Small intestine (tissue), 7 donors: ENCODE data around the gene MSI2. TPM values are rescaled to one million over a fixed set of nuclear protein-coding genes. Genes with fewer than 3 reads are reported as not detected.
"Not testable (repeated sequence)": the region's sequence is repeated elsewhere in the genome, so short reads cannot be mapped to it uniquely, and the experiment has no call there.

Source experiments
- DNase-seq, 2 donors: peaks; one replicate each; pipeline versions ENCODE4 v3.0.0 to v3.0.0-alpha.2; 2013
- FAIRE-seq: peaks from 2 replicates; lab custom pipeline; 2012; peaks lifted over from hg19 to GRCh38; lab: Jason Lieb, UNC
- H3K27ac ChIP-seq, 3 donors: one replicate each; pipeline ENCODE4 v1.5.1; 2013; ENCODE audit warnings: low read length in 2 of 3, mild to moderate bottlenecking in 2 of 3, control low read depth in 1 of 3, inconsistent platforms in 1 of 3, low read depth in 1 of 3, moderate library complexity in 1 of 3
- H3K27me3 ChIP-seq, 3 donors: one replicate each; pipeline ENCODE4 v1.6.1; 2013; ENCODE audit warnings: low read length in 3 of 3, inconsistent platforms in 1 of 3; ENCODE audit not compliant: control insufficient read depth in 3 of 3, insufficient read depth in 3 of 3
- H3K36me3 ChIP-seq, 3 donors: one replicate each; pipeline ENCODE4 v1.6.1; 2013; ENCODE audit warnings: low read length in 3 of 3, inconsistent platforms in 1 of 3, low read depth in 1 of 3, mild to moderate bottlenecking in 1 of 3, moderate library complexity in 1 of 3; ENCODE audit not compliant: control insufficient read depth in 3 of 3, insufficient read depth in 2 of 3
- H3K4me1 ChIP-seq, 3 donors: one replicate each; pipeline ENCODE4 v1.6.1; 2013; ENCODE audit warnings: low read length in 2 of 3, inconsistent platforms in 1 of 3, low read depth in 1 of 3, mild to moderate bottlenecking in 1 of 3, moderate library complexity in 1 of 3; ENCODE audit not compliant: control insufficient read depth in 3 of 3, insufficient read depth in 2 of 3
- H3K4me3 ChIP-seq, 3 donors: one replicate each; pipeline ENCODE4 v1.5.1; 2013; ENCODE audit warnings: low read length in 3 of 3, control low read depth in 1 of 3, inconsistent platforms in 1 of 3, low read depth in 1 of 3, mild to moderate bottlenecking in 1 of 3, moderate library complexity in 1 of 3
- H3K9me3 ChIP-seq, 2 donors: one replicate each; pipeline ENCODE4 v1.6.1; 2013; ENCODE audit warnings: low read depth in 1 of 2, low read length in 1 of 2; ENCODE audit not compliant: control insufficient read depth in 2 of 2, insufficient read depth in 1 of 2
- WGBS, 3 donors: extraction: QIAGEN DNeasy Blood & Tissue Kit; methylation state at CpG; one replicate each; pipeline ENCODE4 v1.1.7; 2013; 5-methylcytosine and 5-hydroxymethylcytosine counted together
- polyA plus RNA-seq, 4 donors: library from polyadenylated mRNA; stranded (reverse) in 3 of 4; unstranded in 1 of 4; fragments of 200-250 nt in 3 of 4; fragments of 120-200 nt in 1 of 4; gene quantifications; one replicate each; pipeline versions ENCODE4 v1.2.1 to v1.2.3, GENCODE V29; 2013
- donor health status: healthy with polysubstance abuse.
- donor health status: control.
- donor health status: control.
- donor health status: Bipolar disorder and iron deficiency.
- donor health status: healthy.

Gene MSI2
- polyA plus RNA-seq, 4 donors, result 5.1 to 49.4 (median 12.6) TPM

DNA sequence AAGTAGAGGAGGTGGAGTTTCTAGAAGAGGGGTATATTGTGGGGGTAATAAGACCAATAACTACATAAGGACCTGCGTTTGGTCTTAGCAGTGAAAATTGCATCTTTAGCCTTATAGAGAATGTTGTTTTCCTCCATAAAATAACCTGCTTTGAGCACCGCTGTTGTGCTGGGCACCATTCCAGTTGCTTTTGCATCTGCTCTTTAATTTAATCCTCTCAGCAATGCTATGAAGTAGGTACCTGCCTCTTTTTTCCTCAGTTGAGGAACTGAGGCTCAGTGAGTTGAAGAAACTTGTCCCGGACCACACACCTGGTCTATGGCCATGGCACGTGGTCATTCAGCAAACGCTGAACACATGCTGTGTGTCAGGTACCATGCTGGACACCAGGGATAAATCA lies 238.1 kb downstream of the MSI2 start:
- FAIRE-seq, result no peak
- 95 to 97% (median 96%) methylated on average over 5 of the region's 5 CpGs for WGBS, 3 donors

DNA sequence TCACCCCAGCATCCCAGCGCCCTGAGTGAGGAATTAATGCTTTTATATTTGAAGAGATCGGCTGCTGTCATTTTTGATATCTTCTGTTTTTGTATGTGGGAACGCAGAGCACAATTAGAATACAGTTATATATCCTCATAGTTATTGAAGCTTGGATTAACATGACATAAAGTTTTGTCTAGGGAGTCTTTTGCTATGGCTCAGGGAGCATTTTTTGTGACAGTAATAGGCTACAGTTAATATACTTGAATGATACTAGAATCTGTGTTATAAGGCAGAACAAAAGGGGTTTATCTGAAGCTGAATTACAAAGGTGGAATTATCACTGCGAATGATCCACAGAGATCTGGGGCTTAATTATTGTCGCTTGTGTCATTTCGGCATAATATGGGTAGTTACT lies 239.4 kb downstream of the MSI2 start:
- DNase-seq (no peak), FAIRE-seq (no peak)
- Histone ChIP-seq H3K4me3 (no peak overlapping the region), H3K36me3 (peaks cover 0 to 12% (median 0%) of the 10 kb centered on the region in 3 donors), H3K4me1 (no peaks in the 10 kb centered on the region), H3K9me3 (no peaks in the 10 kb centered on the region), H3K27me3 (no peaks in the 10 kb centered on the region), H3K27ac (no peak overlapping the region)
- 95 to 98% (median 97%) methylated on average over 6 of the region's 6 CpGs for WGBS, 3 donors

More for the DNA sequence above, 238.1 kb downstream of the MSI2 start:
- no peaks in the 10 kb centered on the region for H3K4me1 ChIP-seq
- H3K27ac ChIP-seq, result no peak overlapping the region
- H3K9me3 ChIP-seq, result no peaks in the 10 kb centered on the region
- no peak overlapping the region for H3K4me3 ChIP-seq
- no peak for DNase-seq
- H3K36me3 ChIP-seq, result peaks cover 0 to 14% (median 0%) of the 10 kb centered on the region in 3 donors
- H3K27me3 ChIP-seq, result no peaks in the 10 kb centered on the region

DNA sequence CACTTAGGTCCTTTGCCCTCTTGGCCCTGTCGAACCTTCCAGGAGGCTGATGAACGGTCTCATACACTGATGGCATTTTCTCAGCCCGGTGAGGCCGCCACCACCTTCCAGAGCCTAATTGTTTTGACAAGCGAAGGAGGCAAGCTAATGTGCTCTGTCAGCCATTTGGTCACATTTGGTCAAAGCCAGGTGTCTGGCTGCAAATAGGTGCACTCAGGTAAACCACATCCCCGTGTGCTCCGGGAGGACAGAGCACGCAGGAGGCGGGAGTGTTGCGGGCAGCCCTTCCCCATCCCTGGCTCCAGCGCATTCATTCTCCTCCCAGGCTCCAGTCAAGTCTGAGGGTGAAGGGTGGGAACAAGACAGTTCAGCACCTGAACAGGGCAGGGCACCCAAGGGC lies 240.1 kb downstream of the MSI2 start:
- DNase-seq (no peak), FAIRE-seq (no peak)
- Histone ChIP-seq H3K4me1 (no peaks in the 10 kb centered on the region), H3K9me3 (no peaks in the 10 kb centered on the region), H3K36me3 (peaks cover 0 to 10% (median 0%) of the 10 kb centered on the region in 3 donors), H3K4me3 (no peak overlapping the region), H3K27me3 (no peaks in the 10 kb centered on the region), H3K27ac (no peak overlapping the region)
- 95 to 98% (median 96%) methylated on average over 11 of the region's 11 CpGs for WGBS, 3 donors

DNA sequence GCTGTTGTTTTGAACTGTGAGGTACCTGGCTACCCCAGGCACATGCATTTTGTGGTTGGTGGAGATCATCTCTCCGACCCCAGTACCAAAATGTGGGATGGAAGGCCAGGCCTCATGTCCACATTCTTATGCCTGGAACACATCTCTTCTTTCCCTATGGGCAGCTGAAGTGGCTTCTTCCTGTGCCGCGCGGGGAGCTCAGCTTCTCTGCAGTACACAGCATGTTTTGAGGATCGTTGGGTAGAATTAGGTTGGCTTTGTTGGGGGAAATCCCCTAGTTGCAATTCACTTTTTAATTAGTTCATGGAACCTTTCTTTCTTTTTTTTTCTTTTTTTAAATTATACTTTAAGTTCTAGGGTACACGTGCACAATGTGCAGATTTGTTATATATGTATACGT lies 242.1 kb downstream of the MSI2 start:
- Histone ChIP-seq H3K9me3 (no peaks in the 10 kb centered on the region), H3K4me3 (no peak overlapping the region), H3K27ac (no peak overlapping the region), H3K36me3 (peaks cover 0 to 10% (median 0%) of the 10 kb centered on the region in 3 donors), H3K27me3 (no peaks in the 10 kb centered on the region), H3K4me1 (no peaks in the 10 kb centered on the region)
- DNase-seq (no peak), FAIRE-seq (no peak)
- WGBS, 3 donors, result 81 to 95% (median 90%) methylated on average over 7 of the region's 7 CpGs

DNA sequence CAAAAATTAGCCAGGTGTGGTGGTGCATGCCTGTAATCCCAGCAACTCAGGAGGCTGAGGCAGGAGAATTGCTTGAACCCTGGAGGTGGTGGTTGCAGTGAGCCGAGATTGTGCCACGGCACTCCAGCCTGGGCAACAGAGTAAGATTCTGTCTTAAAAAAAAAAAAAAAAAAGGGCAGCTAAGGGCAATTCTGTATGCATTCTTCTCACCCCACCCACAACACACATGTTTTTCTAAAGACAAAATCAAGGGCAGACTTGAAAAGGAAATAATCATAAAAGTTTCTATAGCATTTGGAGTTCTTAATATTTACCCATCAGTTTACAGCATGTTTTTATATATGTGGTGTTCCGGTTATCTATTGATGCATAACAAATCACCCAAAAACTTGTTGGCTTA lies 242.9 kb downstream of the MSI2 start:
- H3K27ac ChIP-seq, H3K9me3 ChIP-seq, H3K4me1 ChIP-seq, FAIRE-seq, H3K4me3 ChIP-seq, DNase-seq, H3K27me3 ChIP-seq: not testable (repeated sequence)
- WGBS, 3 donors, result 89 to 94% (median 93%) methylated on average over 3 of the region's 3 CpGs
- peaks cover 0 to 10% (median 0%) of the 10 kb centered on the region in 3 donors for H3K36me3 ChIP-seq

DNA sequence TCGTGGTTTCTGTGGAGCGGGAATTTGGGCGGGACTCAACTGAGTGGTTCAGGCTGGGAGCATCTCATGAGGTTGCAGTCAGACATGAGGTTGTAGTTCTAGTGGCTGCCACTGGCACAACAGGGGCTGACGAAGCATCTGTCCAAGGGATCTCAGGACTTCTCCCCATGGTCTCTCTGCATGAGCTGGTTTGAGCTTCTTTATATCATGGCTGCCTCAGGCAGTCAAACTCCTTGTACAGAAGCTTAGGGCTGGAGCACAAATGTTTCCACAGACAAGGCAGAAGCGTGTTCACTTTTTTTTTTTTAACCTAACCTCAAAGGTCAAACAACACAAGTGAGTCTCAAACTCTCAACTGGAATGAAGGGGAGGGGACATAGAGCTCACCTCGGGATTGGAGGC lies 243.3 kb downstream of the MSI2 start:
- H3K36me3 ChIP-seq, result peaks cover 0 to 8% (median 0%) of the 10 kb centered on the region in 3 donors
- no peak overlapping the region for H3K27ac ChIP-seq
- no peaks in the 10 kb centered on the region for H3K4me1 ChIP-seq
- no peak for DNase-seq
- H3K9me3 ChIP-seq, result no peaks in the 10 kb centered on the region
- H3K4me3 ChIP-seq, result no peak overlapping the region
- WGBS, 3 donors, result 91 to 94% (median 94%) methylated on average over 6 of the region's 6 CpGs
- H3K27me3 ChIP-seq, result no peaks in the 10 kb centered on the region
- no peak for FAIRE-seq

DNA sequence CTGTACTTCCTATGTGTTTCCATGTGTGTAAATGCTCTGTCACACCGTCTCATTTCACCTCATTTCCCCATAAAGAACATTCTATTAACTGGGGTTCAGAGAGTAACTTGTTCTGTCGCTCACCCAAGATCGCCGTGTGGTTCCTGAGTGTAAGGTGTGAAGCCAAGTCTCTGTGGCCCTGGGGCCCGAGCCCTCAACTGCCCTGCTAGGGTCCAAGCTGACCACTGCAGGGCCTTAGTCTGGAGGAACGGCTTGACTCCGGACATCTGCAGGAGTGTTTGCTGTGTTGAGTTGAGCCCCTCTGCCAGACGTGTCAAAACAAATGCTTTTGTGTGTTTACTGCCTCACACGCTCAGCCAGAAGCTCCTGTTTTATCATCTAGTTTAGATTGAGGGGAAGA lies 244.7 kb downstream of the MSI2 start:
- Histone ChIP-seq H3K9me3 (no peaks in the 10 kb centered on the region), H3K4me3 (no peak overlapping the region), H3K27ac (no peak overlapping the region), H3K36me3 (peaks cover 0 to 7% (median 0%) of the 10 kb centered on the region in 3 donors), H3K4me1 (no peaks in the 10 kb centered on the region), H3K27me3 (no peaks in the 10 kb centered on the region)
- DNase-seq (no peak), FAIRE-seq (no peak)
- 84 to 94% (median 92%) methylated on average over 9 of the region's 9 CpGs for WGBS, 3 donors

DNA sequence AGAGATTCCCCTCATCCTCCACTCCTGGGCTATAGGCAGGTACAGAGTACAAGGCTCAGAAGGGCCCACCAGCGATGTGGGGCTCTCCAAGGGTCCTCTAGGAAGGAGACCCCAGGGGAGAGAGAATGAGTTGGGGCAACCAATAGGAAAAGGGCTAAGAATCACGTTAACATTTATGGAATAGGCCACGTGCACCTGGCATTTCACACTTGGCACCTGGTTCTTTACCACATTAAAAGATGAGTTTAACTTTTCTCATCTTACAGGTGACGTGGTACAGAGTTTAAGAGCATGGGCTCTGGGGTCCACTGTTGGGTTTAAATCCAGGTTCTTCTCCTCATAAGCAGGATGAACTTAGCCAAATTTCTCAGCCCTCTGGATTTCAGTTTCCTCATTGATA lies 245.7 kb downstream of the MSI2 start:
- Histone ChIP-seq H3K27ac (no peak overlapping the region), H3K36me3 (peaks cover 0 to 2% (median 0%) of the 10 kb centered on the region in 3 donors), H3K9me3 (no peaks in the 10 kb centered on the region), H3K4me1 (no peaks in the 10 kb centered on the region), H3K4me3 (no peak overlapping the region), H3K27me3 (no peaks in the 10 kb centered on the region)
- no peak for DNase-seq
- WGBS, 3 donors, result 72 to 92% (median 91%) methylated on average over 4 of the region's 4 CpGs
- FAIRE-seq, result no peak

DNA sequence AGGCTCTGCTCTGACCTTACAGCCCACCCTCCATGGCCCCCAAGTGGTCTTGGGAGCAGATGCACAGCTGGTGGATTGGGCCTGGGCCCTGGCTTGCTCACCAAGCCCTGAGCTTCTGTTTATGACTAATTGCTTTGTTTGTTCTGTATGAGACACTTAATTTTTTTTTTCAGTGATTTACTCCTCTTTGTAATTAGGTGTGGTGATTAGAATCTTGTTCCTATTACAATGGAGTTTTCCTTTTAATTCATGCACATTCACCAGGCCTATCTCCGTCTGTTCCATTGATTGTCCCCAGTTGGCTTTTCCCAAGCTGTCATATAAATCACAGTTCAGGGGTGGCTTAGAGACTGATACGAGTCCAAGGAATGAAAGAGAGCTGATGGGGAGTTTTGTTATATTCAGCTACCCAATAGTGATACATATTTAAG lies 246.5 kb downstream of the MSI2 start:
- Histone ChIP-seq H3K4me1 (no peaks in the 10 kb centered on the region), H3K36me3 (peaks cover 0 to 2% (median 0%) of the 10 kb centered on the region in 3 donors), H3K27ac (no peak overlapping the region), H3K9me3 (no peaks in the 10 kb centered on the region), H3K4me3 (no peak overlapping the region), H3K27me3 (no peaks in the 10 kb centered on the region)
- FAIRE-seq, result no peak
- 83 to 90% (median 83%) methylated on average over 2 of the region's 2 CpGs for WGBS, 3 donors
- DNase-seq, result no peak
